HTERT RPE-1 (cell line): ENCODE results near the gene EDEM1.

ENCODE experiments used
- in situ Hi-C: fragments of 300-500 bp; cut with MboI; formaldehyde crosslinking; loops from 4 replicates; pipeline ENCODE4 v1.14.3; 2020; ENCODE audit warnings: low sequenced_read_pairs

The EDEM1 gene

GRCh38 chr3:5264896-5265770, 77.6 kb downstream of the EDEM1 start:
- in situ Hi-C loops, result no loop called here

GRCh38 chr3:5267252-5267651, 79.7 kb downstream of the EDEM1 start:
- in situ Hi-C loops, result no loop called here

GRCh38 chr3:5267889-5268288, 80.4 kb downstream of the EDEM1 start:
- in situ Hi-C loops, result no loop called here
